ENCODE measurements around the gene DTX2.
"Not testable (repeated sequence)": the region's sequence is repeated elsewhere in the genome, so short reads cannot be mapped to it uniquely, and the experiment has no call there.

DTX2 gene

GRCh38 chr7:76445577-76446008 lies 15.9 kb upstream of the DTX2 start:
- DNase-seq, result not testable (repeated sequence)

DNA sequence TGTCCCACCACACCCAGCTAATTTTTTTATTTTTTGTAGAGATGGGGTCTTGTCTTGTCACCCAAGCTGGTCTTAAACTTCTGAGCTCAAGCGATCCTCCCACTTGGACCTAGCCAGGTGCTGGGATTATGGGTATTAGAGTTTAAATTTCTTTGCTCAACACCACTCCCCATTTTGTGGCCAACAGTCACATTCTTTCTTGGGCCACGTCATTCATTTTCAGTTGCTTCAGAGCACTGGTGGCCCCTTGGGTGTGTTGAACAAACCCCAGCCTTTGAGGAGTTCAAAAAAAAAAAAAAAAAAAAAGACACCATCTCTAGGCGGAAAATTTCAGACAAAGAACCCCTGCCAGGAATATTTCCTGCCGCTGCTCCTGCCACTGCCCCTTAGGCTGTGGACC lies 4.5 kb upstream of the DTX2 start:
- not testable (repeated sequence) for DNase-seq

- DNase-seq, result not testable (repeated sequence)
Measured at GRCh38 chr7:76458504-76458903, 3.0 kb upstream of the DTX2 start.

DNA sequence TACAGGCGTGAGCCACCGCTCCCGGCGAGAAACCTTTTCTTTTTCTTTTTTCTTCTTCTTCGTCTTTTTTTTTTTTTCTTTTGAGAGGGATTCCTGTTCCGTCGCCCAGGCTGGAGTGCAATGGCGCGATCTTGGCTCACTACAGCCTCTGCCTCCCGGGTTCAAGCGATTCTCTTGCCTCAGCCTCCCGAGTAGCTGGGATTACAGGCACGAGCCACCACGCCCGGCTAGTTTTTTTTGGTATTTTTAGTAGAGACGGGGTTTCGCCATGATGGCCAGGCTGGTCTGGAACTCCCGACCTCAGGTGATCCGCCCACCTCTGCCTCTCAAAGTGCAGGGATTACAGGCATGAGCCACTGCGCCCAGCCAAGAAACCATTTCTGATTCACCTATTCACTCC lies 742 bp upstream of the DTX2 start:
- DNase-seq, result not testable (repeated sequence)

- DNase-seq, result not testable (repeated sequence)
Measured at GRCh38 chr7:76462271-76462882, 868 bp downstream of the DTX2 start.

DNA sequence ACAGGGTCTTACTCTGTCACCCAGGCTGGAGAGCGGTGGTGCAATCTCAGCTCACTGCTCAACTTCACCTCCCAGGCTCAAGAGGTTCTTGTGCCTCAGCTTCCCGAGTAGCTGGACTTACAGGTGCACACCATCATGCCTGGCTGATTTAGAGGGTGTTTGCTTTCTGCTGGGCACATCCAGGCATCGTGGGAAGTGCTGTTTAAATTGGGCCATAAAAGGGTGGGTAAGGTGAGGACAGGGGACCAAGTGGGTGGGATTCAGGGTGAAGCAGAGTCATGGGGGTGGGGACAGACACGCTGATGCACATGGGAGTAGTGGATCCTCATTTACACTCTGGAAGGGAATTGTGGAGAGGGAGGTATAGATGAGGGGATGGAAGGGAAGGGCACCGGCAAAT lies 3.5 kb downstream of the DTX2 start:
- not testable (repeated sequence) for DNase-seq

DNA sequence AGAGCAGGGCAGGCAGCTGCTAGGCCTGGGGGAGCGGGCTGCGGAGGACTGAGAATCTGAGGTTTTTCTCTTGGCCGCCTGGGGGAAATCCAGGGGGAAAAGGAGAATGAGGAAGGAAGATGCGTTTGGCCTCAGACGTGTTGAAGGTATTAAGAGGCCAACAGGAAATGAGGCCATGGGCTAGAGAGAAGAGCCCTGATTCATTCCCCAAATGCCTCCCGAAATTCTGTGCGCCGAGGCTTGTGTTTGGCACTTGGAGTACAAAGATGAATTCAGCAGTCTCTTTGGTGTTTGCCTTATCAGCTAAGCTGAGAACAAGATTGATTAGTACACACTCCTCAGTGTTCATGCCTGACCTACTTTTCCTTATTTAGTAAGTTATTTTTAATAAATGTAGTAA lies 4.4 kb downstream of the DTX2 start:
- not testable (repeated sequence) for DNase-seq

GRCh38 chr7:76467743-76468404 lies 6.4 kb downstream of the DTX2 start:
- DNase-seq, result not testable (repeated sequence)

- DNase-seq, result not testable (repeated sequence)
Measured at GRCh38 chr7:76471556-76472221, 10.2 kb downstream of the DTX2 start.

DNA sequence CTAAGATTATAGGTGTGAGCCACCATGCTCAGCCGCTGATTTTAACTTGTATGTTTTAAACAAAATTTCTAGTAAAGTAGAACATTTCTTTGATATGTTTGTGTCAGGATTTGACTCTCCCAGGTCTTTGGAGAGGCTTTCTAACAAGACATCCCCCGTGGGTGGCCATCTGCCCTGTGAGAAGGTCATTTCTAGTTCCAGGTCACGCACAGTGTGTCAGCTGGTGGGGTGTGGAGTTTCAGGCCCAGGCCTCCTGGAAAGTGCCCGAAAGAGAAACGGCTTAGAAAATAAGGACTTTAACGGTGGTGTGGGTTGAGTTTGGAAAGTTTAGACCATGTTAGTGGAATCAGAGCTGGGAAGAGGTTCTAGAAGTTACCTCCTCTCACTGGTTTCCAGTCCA lies 11.6 kb downstream of the DTX2 start:
- DNase-seq, result not testable (repeated sequence)

DNA sequence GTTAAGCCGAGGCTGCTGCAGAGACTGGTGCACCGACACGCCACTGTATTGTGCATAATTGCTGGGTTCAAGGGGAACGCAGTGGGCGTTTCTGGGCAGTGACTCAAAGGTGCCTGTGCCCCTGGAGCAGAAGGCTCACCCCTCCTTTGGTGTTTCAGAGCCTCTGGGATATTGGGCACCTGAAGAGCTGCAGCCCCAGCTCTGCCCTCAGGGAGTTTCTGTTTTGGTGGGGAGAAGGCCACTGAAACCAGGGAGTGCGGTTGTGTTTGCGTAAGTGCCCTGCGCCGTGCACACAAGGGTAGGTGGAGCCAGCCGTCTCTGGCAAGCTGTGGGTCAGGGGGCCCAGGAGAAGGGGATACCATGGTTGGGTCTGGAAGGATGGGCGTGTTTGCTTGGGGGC lies 14.8 kb downstream of the DTX2 start:
- not testable (repeated sequence) for DNase-seq

DNA sequence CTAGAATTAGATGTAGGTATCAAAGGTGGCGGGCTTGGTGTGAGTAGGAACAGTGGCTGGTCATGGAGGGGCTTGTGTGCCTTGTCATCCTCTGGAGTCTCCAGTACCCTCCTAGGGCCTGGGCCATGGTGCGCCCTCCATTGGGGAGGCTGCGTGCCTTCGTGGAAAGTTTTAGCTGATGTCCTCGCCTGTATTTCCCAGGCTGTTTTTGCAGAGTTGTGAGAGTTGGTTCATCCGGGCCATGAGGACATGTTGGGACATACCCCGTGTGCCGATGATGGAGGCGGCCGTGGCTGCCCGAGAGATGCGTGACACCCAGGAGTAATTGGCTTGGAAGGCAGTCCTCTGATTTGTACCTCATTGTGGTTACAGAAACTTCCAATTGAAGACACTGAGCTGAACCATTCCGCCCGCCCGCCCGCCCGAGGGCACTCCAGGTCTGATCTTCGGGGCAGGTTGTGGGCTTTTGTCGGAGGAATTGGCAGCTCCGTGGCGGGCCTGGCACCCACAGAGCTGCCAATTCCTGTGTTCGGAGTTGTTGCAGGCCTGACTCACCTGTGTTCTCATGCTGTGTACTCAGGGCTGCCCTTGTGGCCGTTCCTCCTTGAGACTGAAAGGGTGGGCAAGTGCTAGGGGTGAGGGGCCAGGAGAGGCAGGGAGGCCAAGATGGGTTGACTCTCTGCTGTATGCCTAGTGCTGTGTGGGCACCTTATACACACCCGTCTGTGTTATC lies 15.4 kb downstream of the DTX2 start:
- DNase-seq, result not testable (repeated sequence)

DNA sequence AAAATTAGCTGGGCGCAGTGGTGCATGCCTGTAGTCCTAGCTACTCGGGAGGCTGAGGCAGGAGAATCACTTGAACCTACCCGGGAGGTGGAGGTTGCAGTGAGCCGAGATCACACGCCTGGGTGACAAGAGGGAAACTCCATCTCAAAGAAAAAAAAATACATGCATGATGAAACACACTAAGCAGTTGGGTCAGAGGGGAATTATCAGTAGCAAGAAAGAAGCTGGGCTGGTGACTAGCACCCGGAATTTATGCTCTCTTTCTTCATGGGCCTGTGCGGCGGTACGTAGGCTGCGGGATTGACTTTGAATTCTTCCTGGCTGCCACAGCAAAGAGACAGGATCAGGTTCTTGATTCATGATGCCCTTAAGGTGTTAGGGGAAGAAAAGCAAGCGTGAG lies 18.1 kb downstream of the DTX2 start:
- not testable (repeated sequence) for DNase-seq

- not testable (repeated sequence) for DNase-seq
Measured at GRCh38 chr7:76480403-76481253, 19.1 kb downstream of the DTX2 start.

- DNase-seq, result not testable (repeated sequence)
Measured at GRCh38 chr7:76482660-76483059, 21.2 kb downstream of the DTX2 start.

GRCh38 chr7:76483081-76483480 lies 21.6 kb downstream of the DTX2 start:
- DNase-seq, result not testable (repeated sequence)

DNA sequence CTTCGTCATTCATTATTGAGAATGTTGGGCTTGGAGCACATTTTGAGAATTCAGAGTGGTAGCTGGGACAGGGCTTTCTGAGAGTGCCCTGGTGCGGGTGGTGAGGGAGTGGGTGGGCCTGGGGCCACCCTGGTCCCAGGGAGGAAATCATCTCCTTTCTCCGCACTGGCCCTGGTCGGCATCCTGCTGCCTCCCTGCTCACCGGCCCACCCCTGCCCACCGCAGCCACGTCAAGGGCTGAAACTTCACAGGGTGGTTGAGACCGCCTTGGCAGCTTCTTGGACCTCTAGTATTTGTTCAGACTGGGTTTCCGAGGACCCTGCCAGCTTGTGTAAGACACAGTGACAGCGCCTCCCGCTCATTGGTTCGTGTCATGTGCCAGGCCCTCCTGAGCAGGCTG lies 22.9 kb downstream of the DTX2 start:
- DNase-seq, result not testable (repeated sequence)

GRCh38 chr7:76485822-76486610 lies 24.5 kb downstream of the DTX2 start:
- DNase-seq, result not testable (repeated sequence)

DNA sequence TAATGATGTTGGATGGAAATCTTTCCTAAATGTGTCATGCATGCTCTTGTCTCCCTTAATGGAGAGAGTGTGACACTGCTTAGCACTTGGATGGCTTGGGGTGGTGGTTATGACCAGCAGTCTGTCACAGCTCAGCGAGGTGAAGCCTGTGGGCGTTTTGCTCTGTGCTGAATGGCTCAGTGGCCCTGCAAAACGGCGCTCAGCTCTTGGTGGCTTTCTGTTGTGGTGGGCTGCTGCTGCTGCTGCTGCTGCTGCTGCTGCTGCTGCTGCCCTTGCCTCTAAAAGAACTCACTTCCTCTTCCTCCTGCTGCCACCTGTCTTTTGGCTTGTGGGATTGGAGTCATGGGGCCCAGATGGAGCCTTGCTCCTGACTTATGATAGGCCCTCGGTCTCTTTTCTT lies 25.1 kb downstream of the DTX2 start:
- peak; percentile 22 for DNase-seq

DNA sequence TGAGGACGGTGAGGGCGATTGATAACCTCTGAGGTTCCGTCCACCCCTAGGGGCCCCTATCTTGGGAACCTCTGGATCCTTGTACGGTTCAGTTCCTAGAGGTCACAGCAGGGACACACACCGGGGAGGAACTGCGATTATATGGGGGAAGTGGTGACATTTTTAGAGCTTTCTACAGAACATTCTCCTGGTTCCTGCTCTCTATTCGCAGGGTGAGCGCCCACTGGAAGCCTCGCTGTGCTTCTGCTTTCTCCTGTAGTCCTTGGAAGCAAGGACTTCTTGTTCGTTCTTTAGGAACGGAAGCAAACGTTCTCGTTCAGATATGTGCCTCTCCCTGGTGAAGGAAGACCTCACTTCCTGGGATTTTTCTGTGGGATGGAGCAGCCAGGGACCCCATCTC lies 26.5 kb downstream of the DTX2 start:
- not testable (repeated sequence) for DNase-seq

DNA sequence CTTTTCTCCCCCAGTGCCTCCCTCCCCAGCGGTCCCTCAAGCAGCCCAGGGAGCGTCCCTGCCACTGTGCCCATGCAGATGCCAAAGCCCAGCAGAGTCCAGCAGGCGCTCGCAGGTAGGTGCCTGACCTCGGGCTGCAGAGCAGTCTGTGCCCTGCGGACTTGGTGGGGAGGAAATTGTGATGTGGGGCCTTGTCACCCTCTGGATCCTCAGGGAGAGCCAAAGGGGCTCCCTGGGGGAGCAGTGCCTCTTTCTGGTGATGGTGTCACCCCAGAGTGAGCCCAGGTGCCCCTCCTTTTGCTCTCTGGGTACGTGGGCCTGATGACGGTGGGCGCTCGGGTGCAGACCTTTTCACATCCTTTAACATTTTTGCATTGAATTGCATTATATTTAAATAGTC lies 30.6 kb downstream of the DTX2 start:
- DNase-seq, result not testable (repeated sequence)

Data from CD4-positive, alpha-beta T cell treated with Interleukin-4 for 4 hours (primary cell).